Frontal cortex (tissue), 4 donors: Measurements from ENCODE around the gene TNFRSF12A. TPM values are rescaled to one million over a fixed set of nuclear protein-coding genes. Genes with fewer than 3 reads are reported as not detected.
"Not testable (repeated sequence)": the region's sequence is repeated elsewhere in the genome, so short reads cannot be mapped to it uniquely, and the experiment has no call there.

Source experiments
- DNase-seq, 2 donors: peaks; one replicate each; pipeline ENCODE4 v3.0.0; 2012; ENCODE audit warnings: low spot score in 2 of 2
- FAIRE-seq: peaks from 2 replicates; lab custom pipeline; 2012; peaks lifted over from hg19 to GRCh38; lab: Jason Lieb, UNC
- total RNA-seq: library from RNA; depleted of rRNA; stranded (reverse); fragments of >200 nt; gene quantifications from one replicate; pipeline ENCODE4 v1.2.3, GENCODE V29; 2014
- donor health status: control.
- donor health status: control.
- donor health status: control.

TNFRSF12A gene
- total RNA-seq, 1 donor from 2014 or later, result 0.82 TPM

DNA sequence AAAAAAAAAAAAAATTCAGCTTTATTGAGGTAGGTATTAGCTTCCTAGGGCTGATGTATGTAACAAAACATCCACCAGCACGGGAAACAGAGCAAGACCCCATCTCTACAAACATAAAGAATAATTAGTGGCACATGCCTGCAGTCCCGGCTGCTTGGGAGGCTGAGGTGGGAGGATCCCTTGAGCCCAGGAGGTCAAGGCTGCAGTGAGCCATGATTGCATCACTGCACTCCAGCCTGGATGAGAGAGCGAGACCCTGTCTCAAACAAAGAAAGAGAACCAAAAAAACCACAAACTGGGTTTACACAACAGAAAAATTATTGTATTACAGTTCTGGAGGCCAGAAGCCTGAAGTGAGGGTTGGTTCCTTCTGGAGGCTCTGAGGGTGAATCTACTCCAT, 22.2 kb downstream of the TNFRSF12A start:
- FAIRE-seq (no peak), DNase-seq (no peak)

DNA sequence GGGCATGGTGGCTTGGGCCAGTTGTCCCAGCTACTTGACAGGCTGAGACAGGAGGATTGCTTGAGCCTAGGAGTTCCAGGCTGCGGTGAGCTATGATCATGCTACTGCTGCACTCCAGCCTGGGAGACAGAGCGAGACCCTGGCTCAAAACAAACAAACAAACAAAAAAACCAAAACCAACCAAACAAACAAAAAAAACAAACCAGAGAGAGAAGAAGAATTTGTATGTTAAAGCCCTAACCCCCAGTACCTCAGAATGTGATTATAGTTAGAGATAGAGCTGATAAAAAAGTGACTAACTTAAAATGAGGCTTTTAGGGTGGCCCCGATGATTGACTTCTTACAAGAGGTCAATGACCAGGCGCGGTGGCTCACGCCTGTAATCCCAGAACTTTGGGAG, 24.5 kb downstream of the TNFRSF12A start:
- DNase-seq (no peak), FAIRE-seq (no peak)

DNA sequence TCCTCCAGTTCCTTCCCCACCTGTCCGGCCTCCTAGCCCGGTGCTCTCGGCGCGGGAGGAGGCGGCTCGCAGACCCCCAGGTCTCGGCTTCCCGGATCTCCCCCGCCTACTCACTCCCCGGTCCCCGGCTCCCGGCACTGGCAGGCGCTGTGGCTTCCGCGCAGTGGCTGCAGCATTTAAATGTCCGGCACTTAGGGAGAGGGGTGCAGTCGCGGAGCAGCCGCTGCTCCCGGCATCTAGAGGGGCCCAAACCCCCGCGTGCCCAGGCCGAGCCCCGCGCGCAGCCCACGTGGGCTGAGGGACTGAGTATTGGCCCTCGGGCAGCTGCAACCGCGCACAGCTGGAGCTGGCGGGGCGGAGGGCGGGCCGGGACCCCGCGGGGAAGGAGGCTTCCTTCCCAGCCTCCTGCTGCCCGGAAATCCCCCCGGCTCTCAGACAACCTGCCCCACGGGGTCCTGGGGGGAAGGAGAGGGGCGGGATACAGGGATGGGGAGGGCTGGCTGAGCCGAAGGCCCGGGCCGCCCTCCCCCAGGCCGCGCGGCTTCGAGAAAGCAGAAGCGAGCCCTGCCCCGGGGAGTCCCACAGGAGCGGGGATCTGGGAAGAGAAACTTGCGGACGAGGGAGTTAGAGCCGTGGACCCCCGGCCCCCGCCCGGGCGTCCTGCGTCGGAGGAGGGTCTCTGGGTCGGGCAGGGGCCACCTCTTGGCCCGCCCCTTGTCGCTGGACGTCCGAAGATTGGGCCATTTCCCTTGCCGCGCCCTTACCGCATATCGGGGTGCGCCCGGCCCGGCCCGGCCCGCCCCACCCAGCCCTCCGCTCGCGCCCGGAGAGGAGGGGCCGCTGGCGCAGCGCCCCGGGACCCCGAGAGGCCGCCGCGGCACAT, 25.8 kb downstream of the TNFRSF12A start, which contains the start of gene MMP25:
Gene MMP25 (plus strand): TSS at position 804 of the 883 bp plus-strand sequence. CDS start 357 bp downstream, outside the sequence.
- DNase-seq (peak in 1 of 2 donors; percentile 53), FAIRE-seq (no peak)

DNA sequence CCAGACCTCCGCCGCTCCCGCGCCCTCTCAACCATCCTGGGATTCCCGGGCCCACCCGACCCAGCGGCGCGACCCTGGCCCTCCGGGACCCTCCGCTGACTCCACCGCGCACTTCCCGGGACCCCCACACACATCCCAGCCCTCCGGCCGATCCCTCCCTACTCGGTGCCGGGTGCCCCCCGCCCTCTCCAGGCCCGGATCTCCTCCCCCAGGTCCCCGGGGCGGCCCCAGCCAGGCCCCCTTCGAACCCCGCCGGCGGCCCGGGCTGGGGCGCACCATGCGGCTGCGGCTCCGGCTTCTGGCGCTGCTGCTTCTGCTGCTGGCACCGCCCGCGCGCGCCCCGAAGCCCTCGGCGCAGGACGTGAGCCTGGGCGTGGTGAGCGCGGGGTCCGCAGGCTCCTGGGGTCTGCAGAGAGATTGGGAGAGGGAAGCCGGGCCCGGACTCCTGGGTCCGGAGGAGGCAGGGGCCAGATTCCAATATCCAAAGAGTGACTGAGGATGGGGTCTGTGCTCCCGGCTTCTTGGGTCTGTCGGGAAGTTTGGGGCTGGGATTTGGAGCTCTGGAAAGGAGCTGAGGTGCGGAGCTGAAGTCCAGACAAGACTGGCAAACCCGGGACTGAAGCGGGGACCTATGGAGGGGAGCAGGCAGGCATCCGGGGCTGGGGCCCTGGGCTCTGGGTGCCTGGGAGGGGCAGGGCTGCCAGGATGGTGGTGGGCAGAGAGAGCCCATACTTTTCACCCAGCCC, 26.6 kb downstream of the TNFRSF12A start:
- FAIRE-seq, result no peak

DNA sequence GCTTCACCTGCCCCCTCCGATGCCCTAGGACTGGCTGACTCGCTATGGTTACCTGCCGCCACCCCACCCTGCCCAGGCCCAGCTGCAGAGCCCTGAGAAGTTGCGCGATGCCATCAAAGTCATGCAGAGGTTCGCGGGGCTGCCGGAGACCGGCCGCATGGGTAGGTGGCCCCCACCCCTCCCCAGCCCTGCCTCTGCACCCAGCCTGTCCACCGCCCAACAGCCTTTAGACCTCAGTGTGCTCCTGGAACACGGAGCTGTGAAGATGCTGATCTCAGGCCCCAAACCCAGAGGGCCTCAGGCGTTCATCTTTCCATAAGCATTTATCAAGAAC, 27.2 kb downstream of the TNFRSF12A start:
- DNase-seq, result no peak
- no peak for FAIRE-seq

More for the DNA sequence above, 26.6 kb downstream of the TNFRSF12A start:
- peak; percentile 19 to 44 for DNase-seq

DNA sequence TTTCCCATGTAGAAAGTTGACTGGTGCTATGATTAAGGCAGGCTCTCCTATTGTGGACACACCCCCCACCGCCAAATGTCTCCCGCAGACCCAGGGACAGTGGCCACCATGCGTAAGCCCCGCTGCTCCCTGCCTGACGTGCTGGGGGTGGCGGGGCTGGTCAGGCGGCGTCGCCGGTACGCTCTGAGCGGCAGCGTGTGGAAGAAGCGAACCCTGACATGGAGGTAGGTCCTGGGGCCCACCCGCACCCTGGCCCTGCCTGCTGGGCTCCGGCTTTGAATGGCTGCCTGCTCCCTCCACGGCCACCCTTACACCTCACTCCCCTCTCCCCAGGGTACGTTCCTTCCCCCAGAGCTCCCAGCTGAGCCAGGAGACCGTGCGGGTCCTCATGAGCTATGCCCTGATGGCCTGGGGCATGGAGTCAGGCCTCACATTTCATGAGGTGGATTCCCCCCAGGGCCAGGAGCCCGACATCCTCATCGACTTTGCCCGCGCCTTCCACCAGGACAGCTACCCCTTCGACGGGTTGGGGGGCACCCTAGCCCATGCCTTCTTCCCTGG, 29.8 kb downstream of the TNFRSF12A start:
- no peak for FAIRE-seq
- no peak for DNase-seq

DNA sequence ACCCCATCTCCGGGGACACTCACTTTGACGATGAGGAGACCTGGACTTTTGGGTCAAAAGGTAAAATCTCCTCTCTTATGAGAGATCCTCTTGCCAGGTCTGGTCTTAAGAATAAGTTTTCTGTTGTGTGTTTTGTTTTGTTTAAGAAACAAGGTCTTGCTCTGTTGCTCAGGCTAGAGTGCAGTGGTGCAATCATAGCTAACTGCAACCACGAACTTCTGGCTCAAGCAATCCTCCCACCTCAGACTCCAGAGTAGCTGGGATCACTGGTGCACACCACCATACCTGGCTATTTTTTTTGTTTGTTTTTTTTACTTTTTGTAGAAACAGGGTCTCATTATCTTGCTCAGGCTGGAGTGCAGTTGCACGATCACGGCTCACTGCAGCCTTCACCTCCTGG, 30.3 kb downstream of the TNFRSF12A start:
- no peak for FAIRE-seq
- no peak for DNase-seq

DNA sequence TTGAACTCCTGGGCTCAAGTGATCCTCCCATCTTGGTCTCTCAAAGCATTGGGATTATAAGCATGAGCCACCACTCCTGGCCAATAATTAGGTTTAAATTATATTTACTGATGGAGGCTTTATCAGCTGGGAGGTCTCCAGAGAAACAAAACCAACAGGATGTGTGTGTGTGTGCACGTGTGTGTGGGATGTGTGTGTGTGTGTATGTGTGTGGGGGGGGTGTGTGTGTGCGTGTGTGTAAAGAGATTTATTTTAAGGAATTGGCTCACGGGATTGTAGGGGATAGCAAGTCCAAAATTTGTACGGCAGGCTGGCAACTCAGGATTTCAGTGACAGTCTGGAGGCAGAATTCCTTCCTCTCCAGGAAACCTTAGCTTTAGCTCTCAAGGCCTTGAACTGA, 30.8 kb downstream of the TNFRSF12A start:
- DNase-seq, result no peak
- FAIRE-seq, result no peak

DNA sequence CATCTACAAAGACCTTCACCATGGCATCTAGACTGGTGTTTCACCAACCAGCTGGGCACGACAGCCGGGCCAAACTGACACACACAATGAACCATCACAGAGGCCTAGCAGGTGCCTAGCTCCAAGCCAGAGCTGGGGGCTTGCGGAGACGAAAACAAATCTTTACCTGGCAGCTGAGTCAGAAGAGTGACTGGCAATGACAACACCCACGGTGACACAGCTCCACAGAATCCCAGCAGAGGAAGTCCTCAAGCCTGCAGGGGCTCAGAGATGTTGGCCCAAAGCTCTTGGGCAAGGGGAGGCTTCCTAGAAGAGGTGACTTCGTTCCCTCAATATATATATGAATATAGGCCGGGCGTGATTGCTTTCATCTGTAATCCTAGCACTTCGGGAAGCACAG, 31.3 kb downstream of the TNFRSF12A start:
- FAIRE-seq, result no peak
- DNase-seq, result no peak

DNA sequence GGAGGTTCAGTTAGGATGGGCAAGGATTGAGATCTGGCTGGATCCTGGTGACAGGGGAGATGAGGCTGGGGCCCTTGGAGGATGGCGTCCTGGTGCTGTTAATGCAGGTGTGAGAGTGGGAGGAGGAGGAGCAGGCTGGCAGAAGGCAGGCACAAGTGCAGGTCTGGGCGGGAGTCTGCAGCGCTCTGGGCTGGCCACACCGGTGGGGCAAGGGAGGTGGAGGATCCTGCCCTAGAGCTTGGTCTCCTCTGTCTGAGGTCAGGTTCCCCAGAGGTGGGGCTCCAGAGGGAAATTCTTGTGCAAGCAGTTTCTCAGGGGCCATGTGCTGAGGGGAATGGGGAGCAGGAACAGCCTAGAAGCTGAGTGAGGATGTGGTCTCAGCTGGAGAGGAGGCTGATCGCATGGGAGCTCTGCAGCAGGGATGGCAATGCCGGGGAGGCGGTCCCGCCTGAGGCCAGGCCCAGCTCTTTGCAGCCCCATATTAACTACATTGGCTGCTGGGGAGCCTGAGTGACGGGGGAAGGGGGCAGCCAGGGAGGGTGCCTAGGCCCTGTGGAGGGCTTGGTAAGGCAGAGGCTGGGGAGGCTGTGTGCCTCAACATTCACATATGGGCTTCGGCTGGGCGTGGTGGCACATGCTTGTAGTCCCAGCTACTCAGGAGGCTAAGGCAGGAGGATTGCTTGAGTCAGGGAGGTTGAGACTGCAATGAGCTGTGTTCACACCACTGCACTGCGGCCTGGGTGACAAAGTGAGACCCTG, 32.6 kb downstream of the TNFRSF12A start:
- not testable (repeated sequence) for FAIRE-seq, DNase-seq

DNA sequence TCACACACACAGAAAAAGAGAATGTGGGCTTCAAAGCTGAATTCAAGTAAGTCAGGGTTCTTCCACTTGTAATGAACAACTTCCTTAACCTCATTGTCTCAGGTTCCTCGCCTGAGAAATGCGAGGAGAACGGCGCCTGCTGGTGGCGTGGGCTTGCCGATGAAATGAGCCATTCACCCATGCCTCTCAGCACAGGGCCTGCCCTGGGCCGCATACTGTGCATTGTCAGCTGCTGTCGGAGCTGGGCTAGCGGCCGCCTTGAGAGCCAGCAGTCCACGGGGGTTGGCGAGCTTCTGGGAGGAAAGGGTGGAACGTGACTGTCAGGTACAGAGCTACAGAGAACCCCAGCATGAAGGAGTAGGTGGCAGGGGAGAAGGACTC, 33.2 kb downstream of the TNFRSF12A start:
- DNase-seq, FAIRE-seq: not testable (repeated sequence)

DNA sequence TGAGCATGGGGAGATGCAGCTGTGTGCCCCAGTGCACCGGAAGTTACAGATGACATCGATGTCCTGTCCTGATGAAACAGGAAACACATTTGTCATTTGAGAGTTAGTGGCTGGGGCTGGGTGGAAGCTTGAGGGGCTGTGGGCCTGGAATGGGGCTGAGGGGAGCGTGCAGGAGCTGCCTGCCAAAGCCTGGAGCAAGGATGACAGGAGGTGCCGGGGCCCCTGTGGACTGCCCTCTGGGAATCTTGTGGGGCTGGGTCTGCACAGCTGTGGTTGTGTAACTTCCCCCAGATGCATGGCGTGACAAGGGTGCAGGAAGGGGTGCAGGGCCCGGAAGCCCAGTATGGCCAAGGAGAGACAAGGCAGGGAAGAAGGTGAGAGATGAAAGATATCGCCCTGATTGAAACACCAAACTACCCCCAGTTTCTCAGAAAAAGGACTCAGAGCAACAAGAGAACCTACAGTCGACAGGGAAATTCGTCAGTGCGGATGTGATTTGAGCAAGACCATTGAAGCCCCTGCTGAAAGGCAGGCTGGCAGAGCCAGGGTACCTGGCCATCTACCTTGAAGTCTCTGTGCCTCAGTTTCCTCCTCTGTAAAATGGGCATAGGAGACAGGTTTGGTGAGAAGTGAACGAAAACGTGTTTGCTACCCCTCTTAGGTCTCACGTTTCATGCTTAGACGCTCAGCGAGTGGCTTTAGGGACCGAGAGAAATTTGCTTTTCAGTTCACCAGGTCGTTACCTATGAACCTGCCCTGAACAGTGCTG, 35.0 kb downstream of the TNFRSF12A start:
- no peak for DNase-seq
- FAIRE-seq, result no peak

DNA sequence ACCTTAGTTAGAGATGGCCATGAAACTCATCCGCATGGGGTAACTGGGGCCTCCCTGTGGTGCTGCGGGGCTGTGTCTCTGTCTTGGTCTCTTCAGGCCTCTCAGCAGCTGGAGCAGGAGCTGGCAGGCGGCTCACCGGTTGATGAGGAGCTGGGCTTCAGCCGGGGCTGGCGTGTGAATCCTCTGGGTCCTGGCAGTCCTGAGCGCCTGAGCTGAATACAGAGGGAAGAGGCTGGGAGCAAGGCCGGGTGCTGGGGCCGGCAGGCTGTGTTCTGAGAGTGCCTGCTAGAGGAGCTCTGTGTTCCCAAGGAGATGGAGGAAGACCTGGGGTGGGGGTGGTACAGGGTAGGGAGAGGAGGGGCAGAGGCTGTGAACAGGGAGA, 35.6 kb downstream of the TNFRSF12A start:
- FAIRE-seq, DNase-seq: not testable (repeated sequence)

DNA sequence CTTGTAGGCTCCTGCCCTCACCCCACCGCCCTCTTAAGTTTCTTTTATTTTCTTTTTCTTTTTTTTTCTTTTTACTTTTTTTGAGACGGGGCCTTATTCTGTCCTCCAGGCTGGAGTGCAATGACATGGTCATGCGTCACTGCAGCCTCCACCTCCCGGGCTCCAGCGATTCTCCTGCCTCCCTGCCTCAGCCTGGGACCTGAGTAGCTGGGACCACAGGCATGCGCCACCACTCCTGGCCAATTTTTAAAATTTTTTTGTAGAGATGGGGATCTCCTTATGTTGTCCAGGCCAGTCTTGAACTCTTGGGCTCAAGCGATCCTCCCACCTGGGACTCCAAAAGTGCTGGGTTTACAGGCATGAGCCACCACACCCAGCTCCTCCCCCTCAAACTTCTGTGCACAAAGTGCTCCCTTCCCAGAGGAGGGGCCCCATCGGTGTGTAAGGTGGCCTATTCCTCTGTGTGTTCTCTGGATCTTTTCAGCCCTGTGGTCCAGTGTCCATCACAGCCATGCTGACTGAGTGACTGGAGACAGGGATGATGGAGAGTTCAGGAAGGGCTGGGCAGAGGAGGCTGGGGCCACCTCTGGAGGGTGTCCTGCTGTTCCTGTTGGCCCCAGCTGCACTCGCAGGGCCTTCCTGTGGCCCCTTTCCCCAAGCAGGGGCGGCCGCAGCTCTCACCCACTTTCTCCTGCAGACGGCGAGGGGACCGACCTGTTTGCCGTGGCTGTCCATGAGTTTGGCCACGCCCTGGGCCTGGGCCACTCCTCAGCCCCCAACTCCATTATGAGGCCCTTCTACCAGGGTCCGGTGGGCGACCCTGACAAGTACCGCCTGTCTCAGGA, 36.4 kb downstream of the TNFRSF12A start:
- DNase-seq, result no peak
- no peak for FAIRE-seq

DNA sequence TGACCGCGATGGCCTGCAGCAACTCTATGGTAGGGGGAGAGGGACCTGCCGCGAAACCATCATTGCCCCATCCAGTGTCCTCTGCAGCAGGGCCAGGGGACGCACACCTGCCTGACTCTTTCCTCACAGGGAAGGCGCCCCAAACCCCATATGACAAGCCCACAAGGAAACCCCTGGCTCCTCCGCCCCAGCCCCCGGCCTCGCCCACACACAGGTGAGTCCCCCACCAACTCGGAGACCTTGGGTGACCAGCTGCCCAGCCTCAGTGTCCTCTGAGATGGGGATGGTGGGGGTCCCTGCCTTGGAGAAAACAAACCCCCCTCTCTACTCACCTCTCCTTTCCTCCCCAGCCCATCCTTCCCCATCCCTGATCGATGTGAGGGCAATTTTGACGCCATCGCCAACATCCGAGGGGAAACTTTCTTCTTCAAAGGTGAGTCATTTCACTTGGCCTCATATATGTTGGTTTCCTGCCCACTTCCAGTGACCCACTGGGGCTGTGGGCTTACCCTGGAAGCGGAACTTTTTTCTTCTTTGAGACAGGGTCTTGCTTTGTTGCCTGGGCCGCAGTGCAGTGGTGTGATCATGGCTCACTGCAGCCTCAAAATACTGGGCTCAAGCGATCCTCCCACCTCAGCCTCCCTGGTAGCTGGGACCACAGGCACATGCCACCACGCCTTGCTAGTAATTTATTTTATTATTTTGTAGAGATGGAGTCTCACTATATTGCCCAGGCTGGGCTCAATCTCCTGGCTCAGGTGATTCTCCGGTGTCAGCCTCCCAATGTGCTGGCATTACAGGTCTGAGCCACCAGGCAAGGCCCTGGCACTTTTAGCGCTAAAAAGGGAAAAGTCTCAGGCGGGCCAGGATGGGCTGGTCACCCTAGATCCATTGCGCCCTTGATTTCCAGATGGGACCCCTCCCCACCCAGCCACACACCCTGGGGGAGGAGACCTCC, 37.3 kb downstream of the TNFRSF12A start:
- no peak for FAIRE-seq

DNA sequence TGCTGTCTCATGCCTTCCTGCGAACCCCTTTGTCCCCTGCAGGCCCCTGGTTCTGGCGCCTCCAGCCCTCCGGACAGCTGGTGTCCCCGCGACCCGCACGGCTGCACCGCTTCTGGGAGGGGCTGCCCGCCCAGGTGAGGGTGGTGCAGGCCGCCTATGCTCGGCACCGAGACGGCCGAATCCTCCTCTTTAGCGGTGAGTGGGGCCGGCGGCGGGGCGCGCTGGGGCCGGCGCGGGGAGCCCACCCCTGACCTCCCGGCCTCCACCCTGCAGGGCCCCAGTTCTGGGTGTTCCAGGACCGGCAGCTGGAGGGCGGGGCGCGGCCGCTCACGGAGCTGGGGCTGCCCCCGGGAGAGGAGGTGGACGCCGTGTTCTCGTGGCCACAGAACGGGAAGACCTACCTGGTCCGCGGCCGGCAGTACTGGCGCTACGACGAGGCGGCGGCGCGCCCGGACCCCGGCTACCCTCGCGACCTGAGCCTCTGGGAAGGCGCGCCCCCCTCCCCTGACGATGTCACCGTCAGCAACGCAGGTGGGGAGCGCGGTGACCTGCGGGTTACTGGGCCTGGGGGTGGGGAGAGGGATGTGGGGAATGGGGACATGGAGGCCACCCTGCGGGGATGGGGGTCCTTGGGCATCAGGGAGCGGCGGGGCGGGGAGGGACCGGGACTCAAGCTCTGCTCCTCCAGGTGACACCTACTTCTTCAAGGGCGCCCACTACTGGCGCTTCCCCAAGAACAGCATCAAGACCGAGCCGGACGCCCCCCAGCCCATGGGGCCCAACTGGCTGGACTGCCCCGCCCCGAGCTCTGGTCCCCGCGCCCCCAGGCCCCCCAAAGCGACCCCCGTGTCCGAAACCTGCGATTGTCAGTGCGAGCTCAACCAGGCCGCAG, 38.2 kb downstream of the TNFRSF12A start:
- DNase-seq (peak in 1 of 2 donors; percentile 61), FAIRE-seq (no peak)

More for the DNA sequence above, 37.3 kb downstream of the TNFRSF12A start:
- DNase-seq, result no peak
